Erythroblast (primary cell): Measurements from ENCODE around the gene DPF3.

Experiments
- GATA1 ChIP-seq: IDR thresholded peaks from 2 replicates; pipeline ENCODE4 v1.6.1; 2011; ENCODE audit warnings: low read depth, mild to moderate bottlenecking, control low read depth, low read length, moderate library complexity
- POLR2A ChIP-seq: IDR thresholded peaks from 2 replicates; pipeline ENCODE4 v1.6.1; 2011; ENCODE audit warnings: mild to moderate bottlenecking, low read length

DNA sequence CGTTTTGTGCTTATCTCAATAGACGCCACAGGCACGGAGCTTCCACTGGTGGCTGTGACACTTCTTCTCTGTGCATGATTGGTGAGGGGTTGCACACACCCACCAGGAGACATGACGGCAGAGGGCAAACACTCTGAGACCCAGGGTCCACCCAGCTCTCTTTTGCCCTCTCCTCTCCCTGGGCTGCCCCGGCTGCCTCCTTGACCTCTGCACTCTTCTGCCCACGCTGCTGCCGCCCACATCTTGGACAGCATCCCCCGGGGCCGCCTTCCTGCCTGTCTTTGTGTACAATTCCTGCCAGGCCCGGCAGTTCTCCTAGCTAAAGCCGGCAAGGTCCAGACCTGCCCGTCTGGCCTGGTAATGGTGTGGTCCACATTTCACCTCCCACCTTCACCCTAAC, 44.7 kb downstream of the DPF3 start:
- no peak for TF ChIP-seq POLR2A
- no peak for TF ChIP-seq GATA1
